Heart left ventricle (tissue), 13 donors: Measurements from ENCODE around the gene IGF2R.

ENCODE experiments used
- CTCF ChIP-seq, 12 donors: fragments of 200-600 bp; sonication (generic) in 4 of 12; IDR thresholded peaks; one replicate each; pipeline versions ENCODE4 v1.5.0 to v1.8.0; 2018 to 2022; ENCODE audit warnings: antibody characterized with exemption in 12 of 12, mild to moderate bottlenecking in 5 of 12
- POLR2A ChIP-seq, 2 donors: fragments of 450-650 bp; IDR thresholded peaks; one replicate each; pipeline ENCODE4 v1.6.1; 2017; ENCODE audit warnings: antibody characterized with exemption in 2 of 2, mild to moderate bottlenecking in 2 of 2, moderate library complexity in 2 of 2
- donor health status: ischemic (EF 13 %, LVEDD 7.1; RV severe dilation, severe dysfunction).
- donor health status: DM: no; HTN: yes; CAD: no.
- donor health status: DM: no; HTN: no; CAD: no.
- donor health status: ischemic (EF 25% LVEDD 6.9; RV normal size, moderate dysfunction).
- donor health status: ischemic (EF 25% LVEDD 5.7; RV mildly dilated, moderate dysfunction).
- donor health status: ischemic (EF 35%, LVEDD 5.7; RV mildly dilated, moderate dysfunction).
- donor health status: nonischemic (EF 11% LVEDD 7.7; RV severe dilation, severe dysfunction).
- donor health status: DM: yes; HTN: yes; CAD: no.
- donor health status: PGD.
- donor health status: ischemic (EF 29% LVEDD 5.4; RV normal size, mild dysfunction).
- donor health status: nonischemic (EF 23%, LVEDD 6.1; RV moderate dilation, normal function).

- no peak for TF ChIP-seq CTCF (IDR thresholded peaks at IDR 0.05)
- TF ChIP-seq POLR2A (IDR thresholded peaks at IDR 0.05), result no peak
Observed at GRCh38 chr6:160103825-160104100, 134.9 kb downstream of the IGF2R start.
